OCI-LY3 (cell line): ENCODE data around the gene FIBCD1.

Source experiments
- EZH2phosphoT487 ChIP-seq: fragments of 200-600 bp; shearing (Covaris generic); IDR thresholded peaks from 2 replicates; pipeline ENCODE4 v1.6.1; 2018; ENCODE audit warnings: antibody characterized with exemption, mixed run types, low read depth
- TF ChIP-seq, protein P1 (sequence below): fragments of 200-600, 300-600 bp; sonication (generic); IDR thresholded peaks from 2 replicates; pipeline ENCODE4 v1.5.1; 2014; ENCODE audit warnings: antibody characterized with exemption, low read length, low read depth

DNA sequence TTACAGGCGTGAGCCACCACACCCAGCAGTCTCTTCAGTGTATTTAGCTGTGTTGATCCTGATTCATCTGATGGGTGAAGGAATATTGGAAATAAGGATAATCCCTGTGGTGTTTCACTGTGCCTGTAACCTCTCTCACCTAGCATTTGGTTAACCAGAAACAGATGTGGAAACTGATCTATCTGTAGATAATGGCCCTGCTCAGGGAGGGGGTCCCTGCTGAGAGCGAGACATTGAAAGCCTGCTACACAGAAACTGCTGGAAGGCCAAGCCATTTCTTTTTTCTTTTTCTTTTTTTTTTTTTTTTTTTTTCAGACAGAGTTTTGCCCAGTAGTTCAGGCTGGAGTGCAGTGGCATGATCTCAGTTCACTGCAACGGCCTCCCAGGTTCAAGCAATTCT lies 70.8 kb downstream of the FIBCD1 start:
- TF ChIP-seq, protein P1, sequence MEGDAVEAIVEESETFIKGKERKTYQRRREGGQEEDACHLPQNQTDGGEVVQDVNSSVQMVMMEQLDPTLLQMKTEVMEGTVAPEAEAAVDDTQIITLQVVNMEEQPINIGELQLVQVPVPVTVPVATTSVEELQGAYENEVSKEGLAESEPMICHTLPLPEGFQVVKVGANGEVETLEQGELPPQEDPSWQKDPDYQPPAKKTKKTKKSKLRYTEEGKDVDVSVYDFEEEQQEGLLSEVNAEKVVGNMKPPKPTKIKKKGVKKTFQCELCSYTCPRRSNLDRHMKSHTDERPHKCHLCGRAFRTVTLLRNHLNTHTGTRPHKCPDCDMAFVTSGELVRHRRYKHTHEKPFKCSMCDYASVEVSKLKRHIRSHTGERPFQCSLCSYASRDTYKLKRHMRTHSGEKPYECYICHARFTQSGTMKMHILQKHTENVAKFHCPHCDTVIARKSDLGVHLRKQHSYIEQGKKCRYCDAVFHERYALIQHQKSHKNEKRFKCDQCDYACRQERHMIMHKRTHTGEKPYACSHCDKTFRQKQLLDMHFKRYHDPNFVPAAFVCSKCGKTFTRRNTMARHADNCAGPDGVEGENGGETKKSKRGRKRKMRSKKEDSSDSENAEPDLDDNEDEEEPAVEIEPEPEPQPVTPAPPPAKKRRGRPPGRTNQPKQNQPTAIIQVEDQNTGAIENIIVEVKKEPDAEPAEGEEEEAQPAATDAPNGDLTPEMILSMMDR: no peak
- TF ChIP-seq EZH2phosphoT487: no peak
